Measurements from ENCODE around the gene DUSP28. TPM values are rescaled to one million over a fixed set of nuclear protein-coding genes. Genes with fewer than 3 reads are reported as not detected.
A peak's percentile ranks its signal among the peaks of the same experiment; 100 is the strongest.

DUSP28 gene
- total RNA-seq, 4 donors from 2014 or later: 3.4 to 10.8 (median 6.2) TPM

DNA sequence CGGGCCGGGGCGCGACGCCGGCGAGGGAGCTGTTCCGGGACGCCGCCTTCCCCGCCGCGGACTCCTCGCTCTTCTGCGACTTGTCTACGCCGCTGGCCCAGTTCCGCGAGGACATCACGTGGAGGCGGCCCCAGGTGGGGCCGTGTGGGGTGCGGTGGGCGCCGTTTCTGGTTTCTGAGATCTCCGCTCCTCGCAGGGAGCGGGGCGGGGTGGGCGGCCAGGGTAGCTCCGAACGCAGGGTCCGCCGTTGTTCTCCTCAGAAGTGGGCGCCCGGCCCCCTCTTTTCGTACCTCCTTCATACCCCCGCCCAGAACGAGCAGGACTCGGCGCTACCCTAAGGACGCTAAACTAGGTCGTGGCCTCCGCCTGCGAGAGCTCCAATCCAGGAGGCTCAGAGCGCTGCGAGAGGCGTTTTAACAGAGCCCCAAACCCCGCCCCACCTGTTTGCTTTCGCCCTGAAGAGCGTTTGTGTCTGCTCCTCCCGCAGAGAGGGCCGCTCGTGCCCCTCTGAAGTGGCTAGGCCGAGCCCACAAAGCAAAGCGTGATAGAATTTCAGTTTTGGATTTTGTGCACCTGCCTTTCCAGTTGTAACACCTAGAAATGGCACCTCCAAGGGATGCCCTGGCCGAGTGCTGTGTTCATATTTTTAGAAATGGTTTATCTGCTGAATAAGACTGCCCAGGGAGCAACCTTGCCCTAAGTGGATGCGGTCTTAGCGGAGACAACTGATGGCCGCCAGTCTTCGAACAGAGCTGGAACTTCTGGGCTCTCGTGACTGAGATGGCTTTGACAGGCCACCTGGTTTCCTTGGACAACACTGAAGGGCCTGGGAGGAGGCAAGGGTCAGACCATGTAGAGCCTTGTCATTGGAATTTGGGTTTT is 27.0 kb downstream of the DUSP28 start:
- in situ Hi-C loops (cut with MboI; ENCODE audit: low pct_ligation_motif_present in 1 of 4, low pct_unique_long_range_greater_than_20kb in 1 of 4, low sequenced_read_pairs in 3 of 4): no loop called here
- Histone ChIP-seq H3K36me3 (peaks cover 0 to 5% (median 0%) of the 10 kb centered on the region in 4 donors), H3K4me3 (peak overlapping the region; percentile 91 to 99 (median 92)), H3K9me3 (no peaks in the 10 kb centered on the region), H3K27ac (peak overlapping the region; percentile 89 to 99 (median 96)), H3K4me1 (peaks cover 23 to 33% (median 28%) of the 10 kb centered on the region in 4 donors), H3K27me3 (no peaks in the 10 kb centered on the region)
- DNase-seq: peak; percentile 65
- intact Hi-C loops (cut with DNase I; ENCODE audit: low total_unique reads): no loop called here
- WGBS, 2 donors (ENCODE audit: low coverage in 1 of 2): 10% methylated on average over 18 of the region's 62 CpGs; no CpG with 5 or more reads in 1 of the 2 donors
- TF ChIP-seq POLR2A (IDR thresholded peaks at IDR 0.05): no peak
- TF ChIP-seq CTCF (IDR thresholded peaks at IDR 0.05): no peak
- no peak for TF ChIP-seq EP300 (IDR thresholded peaks at IDR 0.05; ENCODE audit: low read depth)
- no peak for TF ChIP-seq POLR2AphosphoS5 (IDR thresholded peaks at IDR 0.05)

- intact Hi-C loops (cut with DNase I; ENCODE audit: low total_unique reads) (no loop called here), in situ Hi-C loops (cut with MboI; ENCODE audit: low pct_ligation_motif_present in 1 of 4, low pct_unique_long_range_greater_than_20kb in 1 of 4, low sequenced_read_pairs in 3 of 4) (no loop called here)
- Histone ChIP-seq H3K4me1 (peaks cover 23 to 33% (median 28%) of the 10 kb centered on the region in 4 donors), H3K9me3 (no peaks in the 10 kb centered on the region), H3K36me3 (peaks cover 0 to 5% (median 0%) of the 10 kb centered on the region in 4 donors), H3K4me3 (peak overlapping the region in 1 of 4 donors; percentile 91), H3K27me3 (no peaks in the 10 kb centered on the region), H3K27ac (no peak overlapping the region)
- no peak for DNase-seq
- WGBS, 2 donors (ENCODE audit: low coverage in 1 of 2): 81 to 84% methylated on average over 5 to 10 of the region's 10 CpGs
- no peak for TF ChIP-seq POLR2A (IDR thresholded peaks at IDR 0.05)
- no peak for TF ChIP-seq EP300 (IDR thresholded peaks at IDR 0.05; ENCODE audit: low read depth)
- no peak for TF ChIP-seq CTCF (IDR thresholded peaks at IDR 0.05)
- no peak for TF ChIP-seq POLR2AphosphoS5 (IDR thresholded peaks at IDR 0.05)
Measured at GRCh38 chr2:240588006-240588655, 28.0 kb downstream of the DUSP28 start.

- Histone ChIP-seq H3K4me3 (no peak overlapping the region), H3K27ac (no peak overlapping the region), H3K36me3 (peaks cover 0 to 5% (median 0%) of the 10 kb centered on the region in 4 donors), H3K9me3 (no peaks in the 10 kb centered on the region), H3K4me1 (peaks cover 23 to 33% (median 28%) of the 10 kb centered on the region in 4 donors), H3K27me3 (no peaks in the 10 kb centered on the region)
- 84 to 94% methylated on average over 4 of the region's 4 CpGs for WGBS, 2 donors (ENCODE audit: low coverage in 1 of 2)
- DNase-seq: no peak
- in situ Hi-C loops (cut with MboI; ENCODE audit: low pct_ligation_motif_present in 1 of 4, low pct_unique_long_range_greater_than_20kb in 1 of 4, low sequenced_read_pairs in 3 of 4): no loop called here
- intact Hi-C loops (cut with DNase I; ENCODE audit: low total_unique reads): no loop called here
- TF ChIP-seq EP300 (IDR thresholded peaks at IDR 0.05; ENCODE audit: low read depth) (no peak), CTCF (IDR thresholded peaks at IDR 0.05) (no peak), POLR2AphosphoS5 (IDR thresholded peaks at IDR 0.05) (no peak), POLR2A (IDR thresholded peaks at IDR 0.05) (no peak)
Measured at GRCh38 chr2:240588669-240589068, 28.5 kb downstream of the DUSP28 start.

DNA sequence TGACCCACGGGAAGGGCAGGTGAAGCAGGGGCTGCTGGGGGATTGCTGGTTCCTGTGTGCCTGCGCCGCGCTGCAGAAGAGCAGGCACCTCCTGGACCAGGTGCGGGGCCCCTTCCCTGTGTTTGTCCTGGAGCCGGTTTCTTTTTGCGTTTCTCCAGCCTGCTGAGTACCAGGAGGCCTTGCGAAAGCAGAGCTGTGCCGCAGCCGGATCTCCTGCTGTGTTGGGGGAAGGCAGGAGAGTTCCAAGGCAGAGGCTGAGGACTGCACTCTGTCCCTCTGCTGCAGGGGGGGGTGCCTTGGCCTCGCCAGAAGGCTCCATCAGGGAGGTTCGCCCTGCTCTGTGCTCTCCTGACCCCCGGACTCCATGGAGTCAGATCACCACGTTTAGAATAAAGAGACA is 29.2 kb downstream of the DUSP28 start:
- H3K36me3 ChIP-seq: peaks cover 0 to 5% (median 0%) of the 10 kb centered on the region in 4 donors
- TF ChIP-seq CTCF (IDR thresholded peaks at IDR 0.05) (no peak), EP300 (IDR thresholded peaks at IDR 0.05; ENCODE audit: low read depth) (no peak), POLR2AphosphoS5 (IDR thresholded peaks at IDR 0.05) (no peak), POLR2A (IDR thresholded peaks at IDR 0.05) (no peak)
- peaks cover 23 to 33% (median 27%) of the 10 kb centered on the region in 4 donors for H3K4me1 ChIP-seq
- no peaks in the 10 kb centered on the region for H3K9me3 ChIP-seq
- H3K27me3 ChIP-seq: no peaks in the 10 kb centered on the region
- no peak for DNase-seq
- no peak overlapping the region for H3K4me3 ChIP-seq
- intact Hi-C loops (cut with DNase I; ENCODE audit: low total_unique reads): no loop called here
- WGBS, 2 donors (ENCODE audit: low coverage in 1 of 2): 80% methylated on average over 11 of the region's 14 CpGs; no CpG with 5 or more reads in 1 of the 2 donors
- in situ Hi-C loops (cut with MboI; ENCODE audit: low pct_ligation_motif_present in 1 of 4, low pct_unique_long_range_greater_than_20kb in 1 of 4, low sequenced_read_pairs in 3 of 4): no loop called here
- H3K27ac ChIP-seq: no peak overlapping the region

Data from transverse colon (tissue), 4 donors.